Transverse colon (tissue), 4 donors: ENCODE results near the gene TSPAN13.

Source experiments
- CTCF ChIP-seq, 5 experiments: fragments of 200-600 bp in 3 of 5; fragments of 450-650 bp in 2 of 5; sonication (generic) in 3 of 5; IDR thresholded peaks; 1 replicate in 2 of 5; 2 replicates in 3 of 5; pipeline ENCODE4 v1.5.1; 2016 to 2017; ENCODE audit warnings: antibody characterized with exemption in 5 of 5, inconsistent platforms in 3 of 5, mild to moderate bottlenecking in 2 of 5, moderate library complexity in 1 of 5
- EP300 ChIP-seq: sonication (generic); formaldehyde crosslinking; IDR thresholded peaks from one replicate; pipeline ENCODE4 v1.6.1; 2017; ENCODE audit warnings: antibody characterized with exemption, low read depth
- POLR2A ChIP-seq: fragments of 450-650 bp; IDR thresholded peaks from one replicate; pipeline ENCODE4 v1.6.1; 2016; ENCODE audit warnings: antibody characterized with exemption, mild to moderate bottlenecking, moderate library complexity
- POLR2AphosphoS5 ChIP-seq, 3 donors: sonication (generic); formaldehyde crosslinking; IDR thresholded peaks; one replicate each; pipeline ENCODE4 v1.6.1; 2016; ENCODE audit warnings: antibody characterized with exemption in 3 of 3

GRCh38 chr7:16815001-16815400 is 61.4 kb downstream of the TSPAN13 start:
- TF ChIP-seq CTCF (IDR thresholded peaks at IDR 0.05) (no peak), POLR2A (peak; percentile 9), POLR2AphosphoS5 (IDR thresholded peaks at IDR 0.05) (no peak), EP300 (no peak)
